ENCODE data around the gene FBN2. TPM values are rescaled to one million over a fixed set of nuclear protein-coding genes. Genes with fewer than 3 reads are reported as not detected.

The FBN2 gene
- total and polyA plus RNA-seq, 2 experiments from 2014 or later, result 725 to 2,094 TPM

GRCh38 chr5:128538250-128539037, 399 bp upstream of the FBN2 start:
- Histone ChIP-seq H3K4me1 (ENCODE audit: low read depth) (peaks cover 8% of the 10 kb centered on the region), H3K36me3 (peaks cover 30% of the 10 kb centered on the region), H3K27ac (peak overlapping the region; percentile 97), H3K4me3 (peak overlapping the region; percentile 95), H3K27me3 (no peaks in the 10 kb centered on the region), H3K9me3 (ENCODE audit: low read depth) (no peaks in the 10 kb centered on the region)
- TF ChIP-seq, protein P1, sequence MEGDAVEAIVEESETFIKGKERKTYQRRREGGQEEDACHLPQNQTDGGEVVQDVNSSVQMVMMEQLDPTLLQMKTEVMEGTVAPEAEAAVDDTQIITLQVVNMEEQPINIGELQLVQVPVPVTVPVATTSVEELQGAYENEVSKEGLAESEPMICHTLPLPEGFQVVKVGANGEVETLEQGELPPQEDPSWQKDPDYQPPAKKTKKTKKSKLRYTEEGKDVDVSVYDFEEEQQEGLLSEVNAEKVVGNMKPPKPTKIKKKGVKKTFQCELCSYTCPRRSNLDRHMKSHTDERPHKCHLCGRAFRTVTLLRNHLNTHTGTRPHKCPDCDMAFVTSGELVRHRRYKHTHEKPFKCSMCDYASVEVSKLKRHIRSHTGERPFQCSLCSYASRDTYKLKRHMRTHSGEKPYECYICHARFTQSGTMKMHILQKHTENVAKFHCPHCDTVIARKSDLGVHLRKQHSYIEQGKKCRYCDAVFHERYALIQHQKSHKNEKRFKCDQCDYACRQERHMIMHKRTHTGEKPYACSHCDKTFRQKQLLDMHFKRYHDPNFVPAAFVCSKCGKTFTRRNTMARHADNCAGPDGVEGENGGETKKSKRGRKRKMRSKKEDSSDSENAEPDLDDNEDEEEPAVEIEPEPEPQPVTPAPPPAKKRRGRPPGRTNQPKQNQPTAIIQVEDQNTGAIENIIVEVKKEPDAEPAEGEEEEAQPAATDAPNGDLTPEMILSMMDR (IDR thresholded peaks at IDR 0.05; ENCODE audit: low read depth, low read length), result no peak
- peak; percentile 94 to 98 for DNase-seq (ENCODE audit: low read depth in 1 of 2, low spot score in 1 of 2)

DNA sequence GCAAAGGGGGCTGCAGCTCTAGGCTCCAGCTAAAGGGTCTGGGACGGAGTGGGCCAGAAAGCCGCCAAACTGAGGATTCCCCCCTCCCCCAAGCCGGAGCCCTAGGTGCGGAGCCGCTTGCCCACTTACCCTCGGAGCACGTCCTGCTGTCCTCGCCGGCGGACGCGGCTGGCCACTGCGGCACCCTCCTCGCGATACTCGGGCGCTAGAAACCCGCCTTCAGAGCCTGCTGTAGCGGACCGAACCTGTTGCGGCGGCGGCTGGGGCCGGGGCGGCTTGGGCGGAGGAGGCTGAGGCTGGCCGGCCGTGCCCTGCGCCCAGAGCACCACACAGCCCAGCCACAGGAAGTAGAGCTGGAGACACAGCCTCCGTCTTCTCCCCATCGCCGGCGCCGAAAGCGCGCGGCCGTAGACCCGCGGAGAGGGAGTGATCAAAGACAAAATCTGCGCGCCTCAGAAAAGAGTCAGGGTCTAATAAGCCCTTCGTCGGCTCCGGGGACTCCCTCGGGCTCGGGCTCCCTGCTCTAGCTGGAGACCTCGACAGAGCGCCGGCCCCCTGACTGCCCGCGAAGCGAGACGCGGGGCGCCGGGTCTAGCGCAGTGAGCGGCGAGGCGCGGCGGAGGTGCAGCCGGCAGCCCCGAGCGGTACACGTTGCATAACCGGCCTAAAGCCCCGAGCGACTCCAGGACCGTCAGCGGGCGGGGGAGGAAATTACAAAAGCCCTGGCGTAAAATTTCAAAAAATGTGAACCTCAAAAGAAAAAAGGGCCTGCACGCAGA, 635 bp downstream of the FBN2 start:
- Histone ChIP-seq H3K27me3 (no peaks in the 10 kb centered on the region), H3K27ac (peak overlapping the region; percentile 97), H3K4me1 (ENCODE audit: low read depth) (peaks cover 18% of the 10 kb centered on the region), H3K4me3 (peak overlapping the region; percentile 95), H3K9me3 (ENCODE audit: low read depth) (no peaks in the 10 kb centered on the region), H3K36me3 (peaks cover 40% of the 10 kb centered on the region)
- DNase-seq (ENCODE audit: low read depth in 1 of 2, low spot score in 1 of 2), result peak in 1 of 2 donors; percentile 83
- TF ChIP-seq, protein P1 (IDR thresholded peaks at IDR 0.05; ENCODE audit: low read depth, low read length), result no peak

- peak in 1 of 2 donors; percentile 45 for DNase-seq (ENCODE audit: low read depth in 1 of 2, low spot score in 1 of 2)
- TF ChIP-seq, protein P1 (IDR thresholded peaks at IDR 0.05; ENCODE audit: low read depth, low read length), result no peak
- H3K27ac ChIP-seq, result peak overlapping the region; percentile 97
These were observed 1.5 kb downstream of the FBN2 start for GRCh38 chr5:128536254-128537220.

DNA sequence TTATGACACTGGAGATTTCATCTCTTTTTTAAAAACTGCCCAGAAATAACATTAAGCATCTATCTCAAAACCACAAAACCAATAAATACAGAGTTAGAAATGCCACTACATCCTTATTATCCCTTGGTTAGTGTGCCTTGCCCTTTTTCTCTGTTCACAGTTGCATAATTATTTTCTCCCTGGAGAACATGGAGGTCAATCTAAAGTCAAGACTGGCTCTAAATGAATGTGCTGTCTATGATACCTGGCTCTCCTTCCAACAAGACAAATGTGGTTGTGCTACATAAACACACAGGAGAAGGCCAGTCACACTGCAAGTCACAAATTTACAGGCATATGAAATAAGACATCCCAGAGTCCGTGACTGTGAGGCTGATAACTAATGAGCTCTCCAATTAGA, 2.8 kb downstream of the FBN2 start:
- Histone ChIP-seq H3K36me3 (peaks cover 61% of the 10 kb centered on the region), H3K27me3 (no peaks in the 10 kb centered on the region), H3K4me1 (ENCODE audit: low read depth) (peaks cover 37% of the 10 kb centered on the region), H3K9me3 (ENCODE audit: low read depth) (no peaks in the 10 kb centered on the region), H3K4me3 (peak overlapping the region; percentile 95), H3K27ac (peak overlapping the region; percentile 97)
- DNase-seq (ENCODE audit: low read depth in 1 of 2, low spot score in 1 of 2), result no peak
- TF ChIP-seq, protein P1 (IDR thresholded peaks at IDR 0.05; ENCODE audit: low read depth, low read length), result no peak

More at GRCh38 chr5:128536254-128537220, 1.5 kb downstream of the FBN2 start:
- H3K9me3 ChIP-seq (ENCODE audit: low read depth), result no peaks in the 10 kb centered on the region
- peak overlapping the region; percentile 95 for H3K4me3 ChIP-seq
- no peaks in the 10 kb centered on the region for H3K27me3 ChIP-seq
- peaks cover 25% of the 10 kb centered on the region for H3K4me1 ChIP-seq (ENCODE audit: low read depth)
- H3K36me3 ChIP-seq, result peaks cover 48% of the 10 kb centered on the region

- TF ChIP-seq, protein P1 (IDR thresholded peaks at IDR 0.05; ENCODE audit: low read depth, low read length), result no peak
- Histone ChIP-seq H3K27me3 (no peaks in the 10 kb centered on the region), H3K36me3 (peaks cover 66% of the 10 kb centered on the region)
These were observed 3.3 kb downstream of the FBN2 start for GRCh38 chr5:128534726-128535125.

More at GRCh38 chr5:128534726-128535125, 3.3 kb downstream of the FBN2 start:
- H3K4me1 ChIP-seq (ENCODE audit: low read depth), result peaks cover 42% of the 10 kb centered on the region
- DNase-seq (ENCODE audit: low read depth in 1 of 2, low spot score in 1 of 2), result peak; percentile 65 to 69
- no peaks in the 10 kb centered on the region for H3K9me3 ChIP-seq (ENCODE audit: low read depth)
- peak overlapping the region; percentile 97 for H3K27ac ChIP-seq
- H3K4me3 ChIP-seq, result peak overlapping the region; percentile 95

Measured in cardiac muscle cell (in vitro differentiated cells and primary cell).